Measurements from ENCODE around the gene CFL2.

Gene CFL2

DNA sequence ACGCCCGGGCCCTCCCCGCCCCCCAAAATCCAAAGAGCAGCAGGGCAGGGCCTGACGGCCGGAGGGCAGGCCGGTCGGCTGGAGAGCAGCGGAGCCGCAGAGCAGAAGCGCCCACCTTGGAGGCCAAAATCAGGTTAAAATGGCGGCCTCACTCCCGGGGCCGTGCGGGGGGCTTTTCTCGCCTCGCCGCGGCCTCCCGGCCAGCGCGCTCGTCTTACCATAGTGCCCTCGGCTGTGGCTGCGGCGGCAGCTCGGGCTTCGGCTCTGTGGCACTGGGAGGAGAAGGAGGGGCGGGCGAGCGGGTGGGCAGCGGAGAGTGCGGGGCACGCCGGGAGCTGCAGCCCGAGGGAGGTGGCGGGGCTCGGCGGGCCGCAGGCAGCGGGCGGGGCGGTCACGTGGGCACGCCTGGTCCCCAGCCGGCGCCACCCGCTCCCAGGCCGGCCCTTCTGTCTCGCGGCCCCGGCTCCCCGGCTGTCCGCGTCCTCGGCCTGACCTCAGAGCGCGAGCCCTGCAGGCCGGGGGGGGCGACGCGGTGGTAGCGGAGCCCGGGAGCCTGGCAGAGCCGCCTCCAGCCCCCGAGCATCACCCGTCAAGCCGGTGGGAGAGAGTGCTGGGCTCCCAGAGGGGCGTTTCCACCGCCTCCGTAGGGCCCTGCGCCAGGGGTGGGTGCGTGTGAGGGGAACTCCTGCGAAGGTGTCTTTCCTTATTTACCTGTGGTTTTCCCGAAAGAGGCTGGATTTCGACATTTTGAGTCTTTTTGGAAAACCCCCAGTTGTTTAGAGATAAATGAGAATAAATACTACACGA is at the start of gene CFL2:
Gene CFL2, minus strand, starts transcription at position 274 of the 807 bp plus-strand sequence. Its CDS starts 53 bp downstream, at position 221.
- Histone ChIP-seq H3K4me1 (ENCODE audit: low read length) (peaks cover 14% of the 10 kb centered on the region), H3K9me3 (ENCODE audit: insufficient read depth, low read length) (no peaks in the 10 kb centered on the region), H2AFZ (ENCODE audit: low read depth, low read length) (peak within 1 kb of the TSS; percentile 89), H3K9ac (ENCODE audit: low read length) (peak within 1 kb of the TSS; percentile 76), H3K4me3 (ENCODE audit: low read length) (peak within 1 kb of the TSS; percentile 81), H3K79me2 (ENCODE audit: low read length) (peaks cover 10% of the 10 kb centered on the region), H4K20me1 (ENCODE audit: insufficient read depth, low read length) (no peaks in the 10 kb centered on the region), H3K27me3 (ENCODE audit: low read depth, low read length) (0 out of 2 replicates have a peak, but pooled peaks cover 10% of the 10 kb centered on the region), H3K4me2 (ENCODE audit: low read length) (peak within 1 kb of the TSS; percentile 93), H3K27ac (ENCODE audit: low read length) (peak within 1 kb of the TSS; percentile 40), H3K36me3 (replicated peaks; ENCODE audit: low read depth, low read length) (peaks cover 12% of the 10 kb centered on the region)
- TF ChIP-seq, protein P1, sequence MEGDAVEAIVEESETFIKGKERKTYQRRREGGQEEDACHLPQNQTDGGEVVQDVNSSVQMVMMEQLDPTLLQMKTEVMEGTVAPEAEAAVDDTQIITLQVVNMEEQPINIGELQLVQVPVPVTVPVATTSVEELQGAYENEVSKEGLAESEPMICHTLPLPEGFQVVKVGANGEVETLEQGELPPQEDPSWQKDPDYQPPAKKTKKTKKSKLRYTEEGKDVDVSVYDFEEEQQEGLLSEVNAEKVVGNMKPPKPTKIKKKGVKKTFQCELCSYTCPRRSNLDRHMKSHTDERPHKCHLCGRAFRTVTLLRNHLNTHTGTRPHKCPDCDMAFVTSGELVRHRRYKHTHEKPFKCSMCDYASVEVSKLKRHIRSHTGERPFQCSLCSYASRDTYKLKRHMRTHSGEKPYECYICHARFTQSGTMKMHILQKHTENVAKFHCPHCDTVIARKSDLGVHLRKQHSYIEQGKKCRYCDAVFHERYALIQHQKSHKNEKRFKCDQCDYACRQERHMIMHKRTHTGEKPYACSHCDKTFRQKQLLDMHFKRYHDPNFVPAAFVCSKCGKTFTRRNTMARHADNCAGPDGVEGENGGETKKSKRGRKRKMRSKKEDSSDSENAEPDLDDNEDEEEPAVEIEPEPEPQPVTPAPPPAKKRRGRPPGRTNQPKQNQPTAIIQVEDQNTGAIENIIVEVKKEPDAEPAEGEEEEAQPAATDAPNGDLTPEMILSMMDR (IDR thresholded peaks at IDR 0.05; ENCODE audit: low read depth, low read length): no peak
- TF ChIP-seq EZH2phosphoT487 (IDR thresholded peaks at IDR 0.05; ENCODE audit: low read depth): no peak

DNA sequence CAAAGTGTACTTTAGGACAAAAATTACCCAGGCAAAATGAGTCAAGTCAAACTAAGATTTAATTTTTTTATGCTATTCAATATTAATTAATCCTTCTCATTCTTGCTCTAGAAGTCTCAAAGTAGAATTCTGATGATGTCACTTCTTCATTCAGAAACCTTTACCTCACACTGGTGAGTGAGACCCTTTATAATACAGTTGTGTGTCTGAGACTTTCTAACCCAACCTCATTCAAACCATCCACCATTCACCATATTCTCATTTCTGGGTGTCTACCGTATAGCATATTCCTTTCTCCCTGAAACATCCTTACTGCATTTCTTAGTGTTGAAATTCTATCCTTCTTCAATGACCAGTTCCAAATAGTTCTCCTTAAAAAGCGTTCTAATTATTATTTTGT is 40.8 kb upstream of the CFL2 start:
- H3K27ac ChIP-seq (ENCODE audit: low read length): no peak overlapping the region
- no peaks in the 10 kb centered on the region for H4K20me1 ChIP-seq (ENCODE audit: insufficient read depth, low read length)
- no peak overlapping the region for H2AFZ ChIP-seq (ENCODE audit: low read depth, low read length)
- no peak overlapping the region for H3K9ac ChIP-seq (ENCODE audit: low read length)
- no peaks in the 10 kb centered on the region for H3K27me3 ChIP-seq (ENCODE audit: low read depth, low read length)
- peaks cover 22% of the 10 kb centered on the region for H3K36me3 ChIP-seq (replicated peaks; ENCODE audit: low read depth, low read length)
- H3K4me1 ChIP-seq (ENCODE audit: low read length): no peaks in the 10 kb centered on the region
- H3K79me2 ChIP-seq (ENCODE audit: low read length): no peaks in the 10 kb centered on the region
- no peak overlapping the region for H3K4me3 ChIP-seq (ENCODE audit: low read length)
- TF ChIP-seq, protein P1 (IDR thresholded peaks at IDR 0.05; ENCODE audit: low read depth, low read length): no peak
- no peak for TF ChIP-seq EZH2phosphoT487 (IDR thresholded peaks at IDR 0.05; ENCODE audit: low read depth)
- no peak overlapping the region for H3K4me2 ChIP-seq (ENCODE audit: low read length)
- H3K9me3 ChIP-seq (ENCODE audit: insufficient read depth, low read length): no peaks in the 10 kb centered on the region

DNA sequence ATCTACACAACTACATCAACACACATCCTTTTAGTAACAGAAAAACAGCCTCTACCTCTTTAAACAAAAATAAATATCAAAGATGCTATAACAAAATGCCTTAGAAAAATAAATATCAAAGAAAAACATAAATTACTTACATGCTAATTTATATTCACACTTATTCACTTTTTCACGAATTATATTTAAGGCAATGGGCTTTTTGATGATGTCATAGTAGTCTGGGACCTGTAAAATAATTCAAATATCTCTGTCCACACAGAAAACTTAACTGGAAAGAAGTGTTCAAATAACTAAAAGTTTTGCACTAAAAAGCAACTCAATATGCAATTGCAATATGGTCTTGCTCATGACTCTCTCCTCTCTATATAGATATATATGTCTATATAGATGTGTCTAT is 40.3 kb upstream of the CFL2 start:
- TF ChIP-seq, protein P1 (IDR thresholded peaks at IDR 0.05; ENCODE audit: low read depth, low read length): no peak
- TF ChIP-seq EZH2phosphoT487 (IDR thresholded peaks at IDR 0.05; ENCODE audit: low read depth): no peak
- Histone ChIP-seq H3K4me3 (ENCODE audit: low read length) (no peak overlapping the region), H3K27me3 (ENCODE audit: low read depth, low read length) (no peaks in the 10 kb centered on the region), H3K79me2 (ENCODE audit: low read length) (no peaks in the 10 kb centered on the region), H3K36me3 (replicated peaks; ENCODE audit: low read depth, low read length) (peaks cover 19% of the 10 kb centered on the region), H3K9ac (ENCODE audit: low read length) (no peak overlapping the region), H3K27ac (ENCODE audit: low read length) (no peak overlapping the region), H2AFZ (ENCODE audit: low read depth, low read length) (no peak overlapping the region), H3K4me2 (ENCODE audit: low read length) (no peak overlapping the region), H4K20me1 (ENCODE audit: insufficient read depth, low read length) (no peaks in the 10 kb centered on the region), H3K9me3 (ENCODE audit: insufficient read depth, low read length) (no peaks in the 10 kb centered on the region), H3K4me1 (ENCODE audit: low read length) (no peaks in the 10 kb centered on the region)

DNA sequence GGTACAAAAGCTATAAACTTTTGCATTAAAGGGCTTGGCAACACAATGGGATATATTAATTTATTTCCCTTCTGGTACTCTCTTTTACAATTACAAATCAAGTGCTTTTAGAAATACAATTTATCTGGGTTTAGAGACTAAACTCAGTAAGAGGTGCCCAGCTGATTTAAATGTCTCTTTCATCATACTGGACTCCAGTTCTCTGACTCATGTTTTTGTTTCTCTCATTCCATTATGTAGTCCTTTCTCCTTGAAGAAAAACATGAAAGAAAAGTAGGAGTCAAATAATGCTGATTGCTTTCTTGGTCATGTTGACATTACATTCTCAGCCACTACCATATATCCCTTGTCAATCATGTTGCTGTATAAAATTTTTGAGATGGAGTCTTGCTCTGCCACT is 36.3 kb upstream of the CFL2 start:
- Histone ChIP-seq H3K4me2 (ENCODE audit: low read length) (no peak overlapping the region), H3K4me3 (ENCODE audit: low read length) (no peak overlapping the region), H3K79me2 (ENCODE audit: low read length) (no peaks in the 10 kb centered on the region)

More for the DNA sequence above, 36.3 kb upstream of the CFL2 start:
- Histone ChIP-seq H3K9me3 (ENCODE audit: insufficient read depth, low read length) (no peaks in the 10 kb centered on the region), H3K27ac (ENCODE audit: low read length) (no peak overlapping the region), H3K27me3 (ENCODE audit: low read depth, low read length) (no peaks in the 10 kb centered on the region), H3K4me1 (ENCODE audit: low read length) (no peaks in the 10 kb centered on the region), H2AFZ (ENCODE audit: low read depth, low read length) (no peak overlapping the region), H3K9ac (ENCODE audit: low read length) (no peak overlapping the region), H3K36me3 (replicated peaks; ENCODE audit: low read depth, low read length) (peaks cover 15% of the 10 kb centered on the region), H4K20me1 (ENCODE audit: insufficient read depth, low read length) (no peaks in the 10 kb centered on the region)
- no peak for TF ChIP-seq EZH2phosphoT487 (IDR thresholded peaks at IDR 0.05; ENCODE audit: low read depth)
- TF ChIP-seq, protein P1 (IDR thresholded peaks at IDR 0.05; ENCODE audit: low read depth, low read length): no peak

Data from OCI-LY3 (cell line).